NCI-H510A (cell line): ENCODE results near the gene RNF115.
"Not testable (repeated sequence)": the region's sequence is repeated elsewhere in the genome, so short reads cannot be mapped to it uniquely, and the experiment has no call there.

ENCODE experiments used
- DNase-seq: peaks from one replicate; lab custom pipeline; 2025; lab: John Stamatoyannopoulos, UW

The RNF115 gene

DNA sequence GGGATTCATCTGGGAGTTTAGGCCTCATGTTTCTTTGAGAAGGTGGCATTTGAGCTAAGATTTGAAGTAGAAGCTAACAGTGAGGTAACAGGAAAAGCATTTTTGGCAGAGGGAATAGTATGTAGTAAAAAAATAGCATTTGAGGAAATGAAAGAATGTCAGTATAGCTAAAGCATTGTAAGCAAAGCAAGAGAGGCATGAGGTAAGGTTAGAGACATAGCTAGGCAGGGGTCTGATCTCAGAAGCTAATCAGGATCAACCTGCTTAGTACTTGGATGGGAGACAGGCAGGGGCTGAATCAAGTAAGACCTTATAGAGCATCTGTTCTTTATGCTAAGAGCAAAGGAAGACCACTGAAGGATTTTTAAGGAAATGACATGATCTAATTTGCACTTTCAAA lies 4.1 kb upstream of the RNF115 start:
- DNase-seq: no peak

DNA sequence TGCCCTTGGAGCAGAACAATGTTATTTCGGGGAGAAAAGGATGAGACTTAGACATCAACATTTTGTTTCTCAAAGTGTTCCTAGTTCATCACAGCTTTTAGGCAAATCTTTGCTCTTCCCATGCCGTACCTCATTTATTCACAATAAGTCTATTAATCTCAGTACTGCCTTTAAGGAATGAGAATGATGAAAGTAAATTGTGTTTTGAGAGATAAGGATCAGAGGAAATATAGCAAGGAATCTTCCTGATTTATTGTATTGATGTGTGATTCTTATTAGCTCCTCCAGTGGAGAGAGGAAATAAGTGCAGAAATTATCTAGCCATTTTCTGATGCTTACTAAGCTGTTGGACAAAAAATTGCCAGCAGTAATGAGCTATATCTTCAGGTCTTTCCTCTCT lies 2.1 kb upstream of the RNF115 start:
- DNase-seq: no peak

DNA sequence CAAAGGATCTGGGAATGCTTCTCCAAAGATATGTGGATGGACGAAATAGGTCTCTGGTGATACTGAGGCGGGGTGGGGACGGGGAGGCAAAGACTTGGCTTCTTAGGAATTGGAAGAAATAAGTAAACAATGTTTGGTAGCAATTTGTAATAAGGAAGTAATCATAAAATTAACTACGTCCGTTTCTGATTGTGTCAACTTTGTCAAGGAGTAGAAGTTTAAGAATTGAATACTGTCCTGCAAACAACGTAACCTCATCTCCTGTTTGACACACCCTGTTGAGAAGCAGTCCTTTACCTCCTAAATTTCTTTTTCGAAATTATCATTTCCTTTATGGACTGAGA lies 576 bp upstream of the RNF115 start:
- DNase-seq: no peak

DNA sequence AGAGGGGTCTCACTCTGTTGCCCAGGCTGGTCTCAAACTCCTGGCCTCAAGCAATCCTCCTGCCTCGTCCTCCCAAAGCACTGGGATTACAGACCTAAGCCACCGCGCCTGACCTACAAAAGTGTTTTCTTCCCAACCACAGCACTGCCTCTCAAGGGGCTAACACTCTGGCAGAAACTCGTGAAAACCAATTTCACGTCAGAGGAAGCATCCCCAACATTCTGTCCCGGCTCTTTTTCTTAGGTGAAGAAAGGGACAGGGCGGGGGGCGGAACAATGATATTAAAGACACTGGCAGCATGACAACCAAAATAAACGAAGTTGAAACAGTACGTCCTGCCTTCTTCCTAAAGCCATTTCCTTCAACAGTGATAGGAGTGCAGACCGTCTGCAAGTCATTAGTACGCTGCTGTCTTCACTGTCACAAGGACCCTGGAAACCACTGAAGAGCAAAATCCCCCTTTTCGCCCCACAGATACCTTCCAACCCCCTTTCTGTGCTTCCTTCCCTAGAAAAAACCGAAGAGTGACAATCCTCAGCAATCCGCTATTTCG lies 1.0 kb downstream of the RNF115 start:
- DNase-seq: not testable (repeated sequence)

DNA sequence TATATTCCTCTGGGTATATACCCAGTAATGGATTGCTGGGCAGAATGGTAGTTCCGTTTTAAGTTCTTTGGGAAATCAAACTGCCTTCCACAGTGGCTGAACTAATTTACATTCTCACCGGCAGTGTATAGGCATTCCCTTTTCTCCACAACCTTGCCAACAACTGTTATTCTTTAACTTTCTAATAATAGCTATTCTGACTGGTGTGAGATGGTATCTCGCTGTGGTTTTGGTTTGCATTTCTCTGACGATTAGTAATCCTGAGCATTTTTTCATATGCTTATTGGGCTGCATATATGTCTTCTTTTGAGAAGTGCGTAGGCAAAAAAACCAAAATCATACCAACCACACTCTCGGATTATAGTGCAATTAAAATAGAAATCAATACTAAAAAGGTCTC lies 5.8 kb downstream of the RNF115 start:
- not testable (repeated sequence) for DNase-seq

DNA sequence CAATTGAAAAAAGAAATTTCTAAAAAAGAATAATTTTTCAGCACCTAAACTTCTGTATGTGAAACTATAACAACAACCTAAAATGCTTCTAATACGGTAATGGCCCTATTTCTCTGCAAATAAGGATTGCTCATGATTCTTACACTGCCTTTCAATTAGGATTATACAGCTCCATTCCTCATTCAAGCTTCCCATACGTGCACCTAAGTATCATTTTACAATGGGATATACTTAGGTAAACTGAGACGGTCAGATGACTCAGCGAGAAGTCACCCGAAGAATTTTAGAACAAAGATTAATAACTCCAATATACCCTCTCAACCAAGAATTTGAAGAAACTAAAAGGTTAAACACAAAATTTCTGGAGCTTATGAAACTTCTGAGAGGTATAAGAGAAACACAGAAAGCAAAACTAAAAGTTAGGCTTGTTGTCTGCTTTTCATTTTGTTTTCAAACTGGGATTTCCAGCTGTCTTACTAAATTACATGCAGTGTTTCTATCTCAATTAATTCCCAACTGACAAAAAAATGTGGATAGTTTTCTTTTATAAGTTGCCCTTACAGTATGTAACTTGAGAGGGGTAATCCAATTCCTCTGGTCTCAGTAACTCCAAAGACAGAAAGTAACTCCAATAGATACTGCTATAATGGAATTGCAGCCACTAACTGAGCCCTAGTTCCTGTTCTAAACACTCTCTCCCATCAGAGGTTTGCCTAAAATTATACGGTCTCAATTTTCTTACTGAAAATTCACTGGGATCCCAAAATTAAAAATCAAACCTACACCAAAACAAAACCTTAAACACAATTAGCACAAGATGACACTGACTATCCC lies 10.7 kb downstream of the RNF115 start:
- DNase-seq: not testable (repeated sequence)

DNA sequence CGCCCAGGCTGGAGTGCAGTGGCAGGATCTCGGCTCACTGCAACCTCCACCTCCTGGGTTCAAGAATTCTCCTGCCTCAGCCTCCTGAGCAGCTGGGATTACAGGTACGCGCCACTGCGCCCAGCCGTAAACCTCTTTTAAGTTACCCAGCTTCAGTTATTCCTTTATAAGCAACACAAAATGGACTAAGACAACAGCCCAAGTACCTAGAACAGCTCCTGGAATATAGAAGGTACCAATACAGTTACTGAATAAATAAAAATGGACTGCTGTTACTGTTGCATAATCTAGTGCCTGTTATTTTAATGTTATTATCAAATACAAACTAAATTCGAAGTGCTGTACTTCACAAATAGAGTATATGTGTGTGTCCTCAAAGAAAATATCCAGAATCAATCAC lies 17.1 kb downstream of the RNF115 start:
- no peak for DNase-seq

DNA sequence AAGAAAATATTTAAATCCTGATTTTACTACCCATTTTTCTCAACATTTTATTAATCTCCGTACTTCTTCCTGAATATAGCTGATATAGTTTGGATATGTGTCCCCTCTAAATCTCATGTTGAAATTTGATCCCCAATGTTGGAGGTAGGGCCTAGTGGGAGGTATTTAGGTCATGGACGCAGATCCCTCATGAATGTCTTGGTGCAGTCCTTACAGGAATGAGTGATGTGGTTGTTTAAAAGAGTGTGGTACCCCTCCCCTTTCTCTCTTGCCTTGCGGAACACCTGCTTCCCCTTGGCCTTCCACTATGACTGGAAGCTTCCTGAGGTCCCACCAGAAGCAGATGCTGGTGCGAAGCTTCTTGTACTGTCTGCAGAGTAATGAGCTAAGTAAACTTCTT lies 17.5 kb downstream of the RNF115 start:
- no peak for DNase-seq

DNA sequence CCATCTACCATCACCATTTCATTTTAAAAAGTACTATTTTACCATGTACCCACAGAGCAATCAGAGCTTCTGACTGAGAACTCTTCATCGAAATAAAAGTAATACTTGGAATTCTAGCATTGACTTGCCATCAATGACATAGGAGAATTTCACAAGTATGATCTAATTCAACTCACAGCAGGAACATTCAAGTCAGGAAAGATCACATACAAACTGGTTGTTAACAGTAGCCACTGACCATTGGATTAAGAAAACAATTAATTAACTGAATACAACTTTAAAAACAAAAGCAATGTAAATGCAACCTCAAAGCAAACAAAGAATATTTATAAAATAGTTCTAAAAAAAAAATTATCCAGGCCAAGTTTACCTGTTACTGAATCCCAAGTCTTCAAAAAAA lies 18.8 kb downstream of the RNF115 start:
- DNase-seq: no peak

DNA sequence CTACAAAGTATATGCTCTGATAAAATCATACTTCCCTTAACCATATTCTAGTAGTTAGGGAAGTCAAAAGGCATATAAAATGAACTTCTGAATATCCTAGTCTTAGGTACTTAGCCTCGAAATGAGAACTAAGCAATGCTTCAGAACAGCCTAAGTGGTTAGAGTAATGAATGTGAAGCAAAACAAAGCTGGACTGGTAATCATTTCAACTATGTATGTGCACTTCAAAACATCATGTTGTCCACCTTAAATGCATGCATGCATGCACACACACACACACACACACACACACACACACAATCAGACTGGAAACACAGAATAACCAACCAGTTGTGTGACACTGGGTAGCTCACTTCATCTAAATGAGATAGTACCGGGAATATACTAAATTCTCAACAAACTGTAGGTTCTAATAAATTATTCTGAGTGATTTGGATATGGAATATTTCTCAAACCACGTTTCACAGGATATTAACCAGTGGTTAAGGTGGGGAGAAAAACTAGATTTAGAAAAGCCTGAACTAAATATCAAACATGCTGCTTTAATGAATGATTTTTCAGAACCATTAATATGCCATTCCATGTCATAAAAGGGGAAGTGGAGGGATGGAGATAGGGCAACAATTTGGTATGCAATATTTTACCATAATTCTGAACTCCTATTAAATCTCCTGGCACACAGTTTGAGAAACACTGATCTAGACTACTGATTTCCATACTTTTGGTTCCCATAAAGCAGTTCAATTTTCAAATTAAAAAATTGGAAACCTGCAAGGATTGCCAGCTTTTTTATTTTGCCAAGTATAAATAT lies 19.5 kb downstream of the RNF115 start:
- DNase-seq: no peak

DNA sequence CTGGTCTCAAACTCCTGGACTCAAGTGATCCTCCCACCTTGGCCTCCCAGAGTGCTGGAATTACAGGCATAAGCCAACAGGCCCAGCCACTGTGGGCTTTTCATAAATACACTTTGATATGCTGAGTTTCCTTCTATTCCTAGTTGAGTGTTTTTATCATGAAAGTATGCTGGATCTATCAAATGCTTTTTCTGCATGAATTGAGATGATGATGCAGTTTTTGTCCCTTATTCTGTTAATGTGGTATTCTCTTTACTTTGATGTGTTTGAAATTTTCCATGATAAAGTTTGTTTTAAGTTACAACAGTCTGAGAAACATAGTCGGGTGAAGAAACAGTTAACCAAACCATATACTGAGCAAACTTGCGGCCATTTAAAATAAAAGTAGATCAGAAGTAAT lies 24.1 kb downstream of the RNF115 start:
- DNase-seq: no peak

DNA sequence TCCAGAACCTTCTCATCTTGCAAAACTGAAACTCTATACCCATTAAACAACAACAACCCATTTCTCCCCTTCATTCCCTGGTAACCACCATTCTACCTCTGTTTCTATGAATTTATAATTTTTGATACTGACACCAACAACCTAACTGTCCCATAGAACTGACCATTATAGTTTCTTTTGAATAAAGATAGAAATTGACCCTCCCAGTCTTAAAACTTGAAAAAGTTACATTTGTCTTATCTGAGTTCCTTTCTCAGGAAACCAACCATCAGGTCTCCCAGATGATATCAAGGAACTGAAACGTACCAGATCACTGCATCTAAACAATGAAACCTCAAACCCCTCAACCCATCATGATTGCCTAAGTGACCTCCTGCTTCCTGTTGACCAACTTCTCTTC lies 27.1 kb downstream of the RNF115 start:
- DNase-seq: no peak

DNA sequence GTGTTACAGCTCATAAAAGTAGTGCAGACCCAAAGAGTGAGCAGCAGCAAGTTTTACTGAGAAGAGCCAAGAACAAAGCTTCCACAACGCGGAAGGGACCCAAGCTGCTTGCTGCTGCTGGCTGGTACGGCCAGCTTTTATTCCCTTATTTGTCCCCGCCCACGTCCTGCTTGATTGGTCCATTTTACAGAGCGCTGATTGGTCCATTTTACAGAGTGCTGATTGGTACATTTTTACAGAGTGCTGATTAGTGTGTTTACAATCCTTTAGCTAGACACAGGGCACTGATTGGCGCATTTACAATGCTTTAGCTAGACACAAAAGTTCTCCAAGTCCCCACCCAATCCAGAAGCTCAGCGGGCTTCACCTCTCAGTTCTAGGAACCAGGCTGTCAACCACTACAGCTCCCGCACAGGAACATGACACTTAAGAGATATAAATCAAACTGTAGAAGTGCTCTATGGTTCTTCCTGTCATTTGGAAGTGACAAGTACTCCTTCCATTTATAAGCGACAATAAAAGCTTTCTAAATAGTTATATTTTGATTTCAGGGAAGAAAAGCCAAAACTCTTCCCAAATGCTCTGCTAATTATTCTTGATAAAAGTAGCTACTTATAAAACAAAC lies 28.5 kb downstream of the RNF115 start:
- DNase-seq: no peak

DNA sequence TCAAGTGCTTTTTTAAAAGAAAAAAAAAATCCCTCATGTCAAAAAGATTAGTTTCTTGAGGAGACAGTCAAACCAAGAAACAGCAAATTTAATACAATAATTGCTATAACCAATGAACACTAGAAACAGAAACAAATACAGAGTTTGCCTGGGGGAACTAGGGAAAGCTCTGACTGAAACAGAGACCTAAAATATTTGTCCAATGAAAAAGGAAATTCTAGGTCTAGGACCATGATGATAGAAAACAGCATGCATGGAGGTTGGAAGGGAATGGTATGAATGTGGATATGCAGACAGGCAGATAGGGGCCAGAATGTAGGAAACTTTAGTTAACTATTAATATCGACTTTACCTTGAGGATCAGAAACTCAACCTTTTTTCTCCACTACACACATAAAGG lies 31.4 kb downstream of the RNF115 start:
- no peak for DNase-seq

DNA sequence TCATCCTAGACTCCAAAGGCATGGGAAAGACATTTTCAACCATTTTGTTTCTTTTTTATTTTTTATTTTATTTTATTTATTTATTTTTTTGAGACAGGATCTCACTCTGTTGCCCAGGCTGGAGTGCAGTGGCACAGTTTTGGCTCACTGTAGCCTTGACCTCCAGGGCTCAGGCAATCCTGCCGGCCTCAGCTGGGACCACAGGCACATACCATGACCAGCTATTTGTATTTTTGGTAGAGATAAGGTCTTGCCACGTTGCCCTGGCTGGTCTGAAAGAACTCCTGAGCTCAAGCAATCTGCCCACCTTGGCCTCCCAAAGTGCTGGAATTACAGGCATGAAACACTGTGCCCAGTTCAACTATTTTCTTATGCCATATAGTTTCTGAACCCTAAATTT lies 32.0 kb downstream of the RNF115 start:
- DNase-seq: not testable (repeated sequence)

DNA sequence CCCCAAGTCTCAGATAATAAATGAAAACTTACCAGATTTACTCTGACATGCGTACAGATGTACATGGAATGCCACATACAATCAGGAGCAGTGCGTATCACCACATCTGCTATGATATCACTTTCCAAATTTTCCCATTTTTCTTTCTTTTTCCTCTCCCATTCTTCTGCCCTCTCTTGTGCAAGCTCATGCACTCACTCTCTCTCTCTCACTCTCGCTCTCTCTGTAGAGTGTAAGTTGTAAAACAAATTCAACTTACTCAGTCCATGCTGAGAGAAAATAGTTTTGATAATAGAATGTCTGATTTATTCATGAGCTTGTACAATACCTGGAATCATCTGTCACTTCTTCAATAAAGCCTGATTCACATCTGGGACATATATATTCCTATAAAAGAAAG lies 35.3 kb downstream of the RNF115 start:
- no peak for DNase-seq

DNA sequence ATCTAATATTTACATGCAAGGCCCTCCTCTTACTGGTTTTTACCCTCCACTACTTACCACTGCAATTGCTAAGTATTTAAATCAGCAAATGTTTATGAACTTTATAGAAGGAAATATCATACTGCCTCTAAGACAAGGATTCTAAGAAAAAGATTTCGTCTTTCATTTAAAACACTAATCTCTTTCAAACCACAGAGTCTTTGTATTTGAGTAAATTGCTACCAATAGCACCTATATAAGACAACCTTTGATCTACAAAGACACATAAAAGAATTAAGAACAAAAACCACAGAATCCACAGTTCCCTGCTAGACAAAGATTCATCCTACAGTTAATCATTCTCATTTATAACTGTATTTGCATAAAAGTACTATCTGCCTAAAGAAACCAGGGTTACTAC lies 37.6 kb downstream of the RNF115 start:
- DNase-seq: no peak

DNA sequence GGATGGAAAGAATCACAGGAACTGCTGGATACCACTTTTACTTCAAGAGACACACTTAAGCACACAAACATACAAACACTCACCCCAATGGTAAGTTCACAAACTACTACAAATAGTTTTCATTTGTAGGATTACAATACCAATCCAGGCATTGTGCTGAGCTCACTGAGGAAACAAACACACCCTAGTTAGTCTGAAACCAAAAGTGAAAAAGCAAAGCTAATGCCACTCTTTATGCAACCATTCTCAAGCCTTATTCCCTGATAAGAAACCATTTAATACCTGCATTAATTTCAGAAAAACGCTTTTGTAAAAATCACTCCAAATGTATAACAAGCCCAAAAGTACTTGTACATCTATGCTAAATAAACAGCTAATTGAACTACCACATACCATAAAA lies 38.3 kb downstream of the RNF115 start:
- DNase-seq: no peak

DNA sequence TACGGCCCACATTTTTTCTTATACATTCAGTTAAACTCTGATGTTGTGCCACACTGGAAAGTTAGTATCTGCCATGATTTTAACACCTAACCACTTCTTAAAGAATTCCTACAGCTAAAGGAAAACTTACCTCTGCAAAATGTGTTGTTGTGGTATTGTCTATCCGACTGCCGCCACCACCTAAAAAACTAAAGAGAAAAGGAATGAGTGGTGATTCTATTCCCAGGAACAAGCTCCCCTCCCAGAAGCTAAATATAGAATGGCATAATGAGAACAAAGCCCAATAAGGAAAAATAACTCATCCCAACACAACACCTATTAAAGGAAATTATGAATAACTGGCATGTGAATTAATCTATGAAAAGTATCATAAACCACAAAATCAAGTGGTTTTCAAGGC lies 39.5 kb downstream of the RNF115 start:
- no peak for DNase-seq

DNA sequence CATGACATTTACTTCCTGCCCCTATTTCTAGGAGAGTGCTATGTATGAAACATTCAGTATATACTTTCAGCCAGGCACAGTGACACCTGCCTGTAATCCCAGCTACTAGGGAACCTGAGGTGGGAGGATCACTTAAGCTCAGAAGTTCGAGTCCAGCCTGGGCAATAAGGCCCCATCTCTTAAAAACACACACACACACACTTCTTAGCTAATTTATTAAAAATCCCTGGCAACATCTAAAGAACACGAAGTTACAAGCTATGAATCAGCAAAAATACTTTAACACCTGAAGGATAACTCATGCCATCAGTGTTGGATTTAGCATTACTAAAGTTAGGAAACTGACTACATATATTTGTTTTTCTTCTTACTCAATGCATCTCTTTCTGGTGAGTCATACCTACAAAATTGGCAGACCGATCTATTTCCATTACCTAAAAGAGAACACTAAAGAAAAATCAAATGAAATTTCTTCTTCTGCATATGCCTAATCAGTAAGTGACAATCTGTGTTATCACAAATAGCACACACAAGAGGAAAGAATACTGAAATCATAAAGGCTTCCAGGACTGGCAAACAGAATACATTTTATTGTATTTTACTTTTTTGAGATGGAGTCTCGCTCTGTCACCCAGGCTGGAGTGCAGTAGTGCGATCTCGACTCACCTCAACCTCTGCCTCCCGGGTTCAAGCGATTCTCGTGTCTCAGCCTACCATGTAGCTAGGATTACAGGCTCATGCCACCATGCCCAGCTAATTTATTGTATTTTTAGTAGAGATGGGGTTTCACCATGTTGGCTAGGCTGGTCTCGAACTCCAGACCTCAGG lies 41.4 kb downstream of the RNF115 start:
- DNase-seq: no peak

DNA sequence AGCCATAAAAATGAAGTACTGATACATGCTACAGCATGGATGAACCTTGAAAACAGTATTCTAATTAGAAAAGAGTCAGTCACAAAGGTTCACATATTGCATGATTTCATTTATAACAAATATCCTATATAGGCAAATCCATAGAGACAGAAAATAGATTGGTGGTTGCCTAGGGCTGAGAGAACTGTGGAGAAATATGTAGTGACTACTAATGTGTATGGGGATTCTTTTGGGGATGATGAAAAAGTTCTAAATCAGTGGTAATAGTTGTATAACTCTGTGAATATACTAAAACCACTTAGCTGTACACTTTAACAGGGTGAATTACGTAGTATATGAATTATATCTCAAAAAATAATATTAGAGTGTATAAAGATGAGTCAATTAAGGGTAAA lies 45.8 kb downstream of the RNF115 start:
- no peak for DNase-seq
